ENCODE results near the gene MACROD2.

DNA sequence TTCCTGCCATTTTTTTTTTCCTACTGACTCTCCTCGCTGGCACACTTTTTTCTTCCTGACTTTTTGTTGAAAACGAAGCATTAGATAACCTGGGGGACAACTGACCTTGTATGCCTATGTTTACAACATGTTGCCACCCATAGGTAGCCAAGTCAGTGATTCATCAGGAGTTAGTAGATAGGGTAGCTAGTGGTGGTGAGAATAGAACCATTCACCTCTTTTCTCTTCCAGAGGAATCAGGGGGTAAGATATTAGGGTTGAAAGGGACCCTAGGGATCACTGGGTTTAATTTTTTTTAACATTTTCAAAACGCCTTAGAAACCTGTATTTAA lies 770.0 kb downstream of the MACROD2 start:
- TF ChIP-seq, protein P1, sequence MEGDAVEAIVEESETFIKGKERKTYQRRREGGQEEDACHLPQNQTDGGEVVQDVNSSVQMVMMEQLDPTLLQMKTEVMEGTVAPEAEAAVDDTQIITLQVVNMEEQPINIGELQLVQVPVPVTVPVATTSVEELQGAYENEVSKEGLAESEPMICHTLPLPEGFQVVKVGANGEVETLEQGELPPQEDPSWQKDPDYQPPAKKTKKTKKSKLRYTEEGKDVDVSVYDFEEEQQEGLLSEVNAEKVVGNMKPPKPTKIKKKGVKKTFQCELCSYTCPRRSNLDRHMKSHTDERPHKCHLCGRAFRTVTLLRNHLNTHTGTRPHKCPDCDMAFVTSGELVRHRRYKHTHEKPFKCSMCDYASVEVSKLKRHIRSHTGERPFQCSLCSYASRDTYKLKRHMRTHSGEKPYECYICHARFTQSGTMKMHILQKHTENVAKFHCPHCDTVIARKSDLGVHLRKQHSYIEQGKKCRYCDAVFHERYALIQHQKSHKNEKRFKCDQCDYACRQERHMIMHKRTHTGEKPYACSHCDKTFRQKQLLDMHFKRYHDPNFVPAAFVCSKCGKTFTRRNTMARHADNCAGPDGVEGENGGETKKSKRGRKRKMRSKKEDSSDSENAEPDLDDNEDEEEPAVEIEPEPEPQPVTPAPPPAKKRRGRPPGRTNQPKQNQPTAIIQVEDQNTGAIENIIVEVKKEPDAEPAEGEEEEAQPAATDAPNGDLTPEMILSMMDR (IDR thresholded peaks at IDR 0.05; ENCODE audit: poor library complexity, severe bottlenecking), result no peak
- TF ChIP-seq EZH2 (IDR thresholded peaks at IDR 0.05; ENCODE audit: borderline replicate concordance, insufficient read depth, low read length, poor library complexity, severe bottlenecking), result no peak
